ENCODE data around the gene DARS2. TPM values are rescaled to one million over a fixed set of nuclear protein-coding genes. Genes with fewer than 3 reads are reported as not detected.

DARS2 gene
- total and polyA plus RNA-seq, 2 of the 4 experiments (the other 2 are of a cell fraction), result 14.8 to 18.8 TPM

GRCh38 chr1:173863224-173864161, 39.0 kb downstream of the DARS2 start:
- no peak overlapping the region for H2BK15ac ChIP-seq (ENCODE audit: low read depth, low read length)
- intact Hi-C loops (cut with micrococcal nuclease), result no loop called here
- H3K36me3 ChIP-seq (ENCODE audit: control insufficient read depth, insufficient read depth, low read length), result peaks cover 44% of the 10 kb centered on the region
- H3K9me1 ChIP-seq (ENCODE audit: insufficient read depth, low read length), result no peaks in the 10 kb centered on the region
- H4K8ac ChIP-seq (ENCODE audit: low read depth in 2 of 2, low read length in 2 of 2), result no peak overlapping the region
- H2BK5ac ChIP-seq (ENCODE audit: low read depth, low read length, poor library complexity, severe bottlenecking), result no peak overlapping the region
- H3K27ac ChIP-seq (ENCODE audit: insufficient read depth, low read length), result no peak overlapping the region
- H3K14ac ChIP-seq (replicated peaks; ENCODE audit: low read depth, low read length), result no peak overlapping the region
- no peak overlapping the region for H3K4me2 ChIP-seq (ENCODE audit: low read depth, low read length)
- no peak overlapping the region for H2AFZ ChIP-seq (replicated peaks; ENCODE audit: low read length, poor library complexity)
- H2AK9ac ChIP-seq (replicated peaks; ENCODE audit: low read depth, low read length, poor library complexity), result no peak overlapping the region
- H3K27me3 ChIP-seq (ENCODE audit: control insufficient read depth, insufficient read depth, low read length), result no peaks in the 10 kb centered on the region
- H3K9me3 ChIP-seq (ENCODE audit: control insufficient read depth, insufficient read depth, low read length), result no peaks in the 10 kb centered on the region
- ATAC-seq (ENCODE audit: low read depth) (no peak), DNase-seq (no peak)
- peaks cover 9 to 35% of the 10 kb centered on the region in 2 experiments; a peak in 3 of 4 replicates for H3K79me1 ChIP-seq (ENCODE audit: low read depth in 1 of 2, low read length in 2 of 2)
- 0 out of 2 replicates have a peak overlapping the region, but pooled peaks have one; percentile 47 for H3K23ac ChIP-seq (ENCODE audit: low read depth, low read length)
- in situ Hi-C loops (cut with MboI; ENCODE audit: low sequenced_read_pairs), result no loop called here
- no peak overlapping the region for H2AK5ac ChIP-seq (ENCODE audit: low read depth, low read length)
- H3K18ac ChIP-seq (ENCODE audit: low read depth, low read length), result no peak overlapping the region
- no peak overlapping the region for H3K9ac ChIP-seq (ENCODE audit: low read depth, low read length)
- H3K4me1 ChIP-seq (ENCODE audit: control insufficient read depth, insufficient read depth, low read length), result no peaks in the 10 kb centered on the region
- peaks cover 68% of the 10 kb centered on the region for H4K20me1 ChIP-seq (ENCODE audit: insufficient read depth, low read length)
- BruUV-seq (replicated peaks), result no TSS peak
- H4K5ac ChIP-seq (ENCODE audit: low read depth, low read length), result no peak overlapping the region
- H3K4ac ChIP-seq (ENCODE audit: low read depth, low read length), result no peak overlapping the region
- ChIA-PET POLR2A (ENCODE audit: unreplicated experiment) (no interaction called here), CTCF (no interaction called here)
- H2BK20ac ChIP-seq (ENCODE audit: low read depth, low read length), result no peak overlapping the region
- no peak overlapping the region for H4K91ac ChIP-seq (ENCODE audit: insufficient read depth, low read depth, low read length)
- H2BK120ac ChIP-seq (ENCODE audit: low read depth, low read length), result no peak overlapping the region
- dilution Hi-C loops (cut with HindIII; ENCODE audit: low sequenced_read_pairs, unreplicated experiment), result no loop called here
- H3K4me3 ChIP-seq (ENCODE audit: insufficient read depth, low read depth, low read length), result no peak overlapping the region
- H3K56ac ChIP-seq (ENCODE audit: extremely low read depth, insufficient read depth, low read length), result no peak overlapping the region
- no peak for TF ChIP-seq RCOR1 (IDR thresholded peaks at IDR 0.05; ENCODE audit: insufficient replicate concordance, low read length)
- TF ChIP-seq CEBPB (IDR thresholded peaks at IDR 0.05; ENCODE audit: low read depth, low read length), result no peak
- no peak for TF ChIP-seq CHD1 (IDR thresholded peaks at IDR 0.05; ENCODE audit: low read depth, low read length)
- no peak for TF ChIP-seq MXI1 (IDR thresholded peaks at IDR 0.05; ENCODE audit: borderline replicate concordance, low read depth, low read length)
- TF ChIP-seq MAFK (IDR thresholded peaks at IDR 0.05; ENCODE audit: low read depth, low read length), result no peak
- no peak for TF ChIP-seq SMC3 (IDR thresholded peaks at IDR 0.05; ENCODE audit: low read depth, low read length)
- TF ChIP-seq, protein P1, sequence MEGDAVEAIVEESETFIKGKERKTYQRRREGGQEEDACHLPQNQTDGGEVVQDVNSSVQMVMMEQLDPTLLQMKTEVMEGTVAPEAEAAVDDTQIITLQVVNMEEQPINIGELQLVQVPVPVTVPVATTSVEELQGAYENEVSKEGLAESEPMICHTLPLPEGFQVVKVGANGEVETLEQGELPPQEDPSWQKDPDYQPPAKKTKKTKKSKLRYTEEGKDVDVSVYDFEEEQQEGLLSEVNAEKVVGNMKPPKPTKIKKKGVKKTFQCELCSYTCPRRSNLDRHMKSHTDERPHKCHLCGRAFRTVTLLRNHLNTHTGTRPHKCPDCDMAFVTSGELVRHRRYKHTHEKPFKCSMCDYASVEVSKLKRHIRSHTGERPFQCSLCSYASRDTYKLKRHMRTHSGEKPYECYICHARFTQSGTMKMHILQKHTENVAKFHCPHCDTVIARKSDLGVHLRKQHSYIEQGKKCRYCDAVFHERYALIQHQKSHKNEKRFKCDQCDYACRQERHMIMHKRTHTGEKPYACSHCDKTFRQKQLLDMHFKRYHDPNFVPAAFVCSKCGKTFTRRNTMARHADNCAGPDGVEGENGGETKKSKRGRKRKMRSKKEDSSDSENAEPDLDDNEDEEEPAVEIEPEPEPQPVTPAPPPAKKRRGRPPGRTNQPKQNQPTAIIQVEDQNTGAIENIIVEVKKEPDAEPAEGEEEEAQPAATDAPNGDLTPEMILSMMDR (conservative IDR thresholded peaks at IDR 0.05; ENCODE audit: low read depth, low read length), result no peak
- TF ChIP-seq RAD21 (IDR thresholded peaks at IDR 0.05; ENCODE audit: low read length), result no peak
- TF ChIP-seq ELK1 (IDR thresholded peaks at IDR 0.05; ENCODE audit: borderline replicate concordance, low read depth, low read length), result no peak
- no peak for TF ChIP-seq BHLHE40 (IDR thresholded peaks at IDR 0.05; ENCODE audit: low read depth, low read length)
- no peak for TF ChIP-seq USF2 (IDR thresholded peaks at IDR 0.05; ENCODE audit: low read depth, low read length)
- no peak for TF ChIP-seq FOS (IDR thresholded peaks at IDR 0.05; ENCODE audit: low read depth, low read length)
- no peak; the same call in 1 of the 2 replicates for TF ChIP-seq POLR2A (IDR thresholded peaks at IDR 0.05; ENCODE audit: low read depth, low read length)
- no peak for TF ChIP-seq NFE2L2 (IDR thresholded peaks at IDR 0.05; ENCODE audit: low read depth, low read length)
- TF ChIP-seq RFX5 (IDR thresholded peaks at IDR 0.05; ENCODE audit: low read depth, low read length), result no peak
